Smooth muscle cell of the pulmonary artery (primary cell): ENCODE results near the gene UBE2D1. TPM values are rescaled to one million over a fixed set of nuclear protein-coding genes. Genes with fewer than 3 reads are reported as not detected.

ENCODE experiments used
- total RNA-seq: library from RNA; depleted of rRNA; stranded (reverse); fragments of >200 nt; gene quantifications from 2 replicates; pipeline ENCODE4 v1.2.3, GENCODE V29; 2014

The UBE2D1 gene
- 10.0 and 12.3 TPM in 2 replicates for total RNA-seq

DNA sequence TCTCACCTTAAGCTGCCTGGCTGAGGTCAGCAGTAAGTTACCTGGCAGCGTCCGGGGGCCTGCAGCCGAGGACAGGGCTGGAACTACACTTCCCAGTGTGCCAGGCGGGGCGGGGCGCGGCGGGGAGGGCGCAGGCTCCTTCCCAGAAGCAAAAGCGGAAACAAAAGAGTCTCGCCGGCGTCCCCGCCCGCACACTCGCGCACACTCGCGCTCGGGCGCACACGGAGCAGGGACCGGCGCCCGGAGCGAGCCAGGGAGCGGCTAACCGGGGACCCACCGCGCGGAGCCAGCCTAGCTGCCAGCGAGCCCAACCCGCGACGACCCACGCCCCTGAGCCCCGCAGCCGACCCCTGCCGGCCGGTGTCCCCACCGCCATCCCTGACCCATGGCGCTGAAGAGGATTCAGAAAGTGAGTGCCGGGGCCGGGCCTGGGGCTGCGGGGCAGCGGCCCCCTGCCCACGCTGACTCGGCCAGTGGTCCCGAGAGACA is at the start of gene UBE2D1:
UBE2D1 (plus strand) TSS at position 190 of the 489 bp plus-strand sequence; CDS start at position 386, 196 bp downstream.

DNA sequence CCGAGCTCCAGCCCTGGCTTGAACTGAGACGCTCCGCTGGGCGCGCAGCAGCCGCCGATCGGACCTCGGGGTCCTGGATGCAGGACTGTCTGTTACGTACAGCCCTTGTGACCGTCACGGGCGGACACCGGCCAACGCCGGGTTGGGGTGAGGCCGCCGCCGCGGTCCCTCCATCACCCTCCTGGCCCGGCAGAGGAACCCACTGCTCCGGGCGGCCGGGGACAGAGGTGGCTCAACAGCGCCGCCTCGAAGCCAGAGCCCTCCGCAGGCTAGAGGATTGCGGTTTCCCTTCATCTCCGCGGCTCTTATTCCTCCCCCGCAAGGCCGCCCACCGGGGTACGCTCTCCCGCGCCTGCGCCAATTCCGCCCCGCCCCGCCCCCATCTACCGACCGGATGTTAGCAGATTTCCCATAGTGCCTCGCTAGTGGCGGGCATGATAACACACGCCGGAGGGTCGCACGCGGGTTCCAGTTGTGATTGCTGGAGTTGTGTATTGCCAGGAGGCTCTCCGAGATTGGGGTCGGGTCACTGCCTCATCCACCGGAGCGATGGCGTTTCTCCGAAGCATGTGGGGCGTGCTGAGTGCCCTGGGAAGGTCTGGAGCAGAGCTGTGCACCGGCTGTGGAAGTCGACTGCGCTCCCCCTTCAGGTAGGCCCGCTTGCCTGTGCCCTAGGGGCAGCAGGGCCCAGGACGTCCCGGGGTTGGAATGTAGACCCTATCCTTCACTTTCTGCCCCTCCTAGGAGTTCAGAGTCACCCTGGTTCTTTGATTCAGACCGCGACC is 50.4 kb downstream of the UBE2D1 start, which contains the start of gene TFAM:
TFAM (plus strand) TSS at position 412 of the 785 bp plus-strand sequence; CDS start at position 550, 138 bp downstream.

Other genes with a start within 250 kb of the UBE2D1 start
- 6.7 and 8.5 TPM in 2 replicates for gene IPMK, start 67.1 kb upstream of the UBE2D1 start, total RNA-seq
- 21.0 and 22.4 TPM in 2 replicates for gene CISD1, start 65.8 kb upstream of the UBE2D1 start, total RNA-seq
- gene TFAM, start 50.4 kb downstream of the UBE2D1 start, total RNA-seq: 13.0 and 18.7 TPM in 2 replicates
- 78.2 and 124 TPM in 2 replicates for gene BICC1, start 177.9 kb downstream of the UBE2D1 start, total RNA-seq